GM18870 (cell line): ENCODE measurements around the gene JMJD1C.
"Not testable (repeated sequence)": the region's sequence is repeated elsewhere in the genome, so short reads cannot be mapped to it uniquely, and the experiment has no call there.

Source experiments
- ATAC-seq: cut with Tn5 transposase; IDR thresholded peaks from one replicate; pipeline ENCODE4 v1.9.1; 2021; ENCODE audit warnings: moderate library complexity; ENCODE audit not compliant: unreplicated experiment

Gene JMJD1C, protein sequence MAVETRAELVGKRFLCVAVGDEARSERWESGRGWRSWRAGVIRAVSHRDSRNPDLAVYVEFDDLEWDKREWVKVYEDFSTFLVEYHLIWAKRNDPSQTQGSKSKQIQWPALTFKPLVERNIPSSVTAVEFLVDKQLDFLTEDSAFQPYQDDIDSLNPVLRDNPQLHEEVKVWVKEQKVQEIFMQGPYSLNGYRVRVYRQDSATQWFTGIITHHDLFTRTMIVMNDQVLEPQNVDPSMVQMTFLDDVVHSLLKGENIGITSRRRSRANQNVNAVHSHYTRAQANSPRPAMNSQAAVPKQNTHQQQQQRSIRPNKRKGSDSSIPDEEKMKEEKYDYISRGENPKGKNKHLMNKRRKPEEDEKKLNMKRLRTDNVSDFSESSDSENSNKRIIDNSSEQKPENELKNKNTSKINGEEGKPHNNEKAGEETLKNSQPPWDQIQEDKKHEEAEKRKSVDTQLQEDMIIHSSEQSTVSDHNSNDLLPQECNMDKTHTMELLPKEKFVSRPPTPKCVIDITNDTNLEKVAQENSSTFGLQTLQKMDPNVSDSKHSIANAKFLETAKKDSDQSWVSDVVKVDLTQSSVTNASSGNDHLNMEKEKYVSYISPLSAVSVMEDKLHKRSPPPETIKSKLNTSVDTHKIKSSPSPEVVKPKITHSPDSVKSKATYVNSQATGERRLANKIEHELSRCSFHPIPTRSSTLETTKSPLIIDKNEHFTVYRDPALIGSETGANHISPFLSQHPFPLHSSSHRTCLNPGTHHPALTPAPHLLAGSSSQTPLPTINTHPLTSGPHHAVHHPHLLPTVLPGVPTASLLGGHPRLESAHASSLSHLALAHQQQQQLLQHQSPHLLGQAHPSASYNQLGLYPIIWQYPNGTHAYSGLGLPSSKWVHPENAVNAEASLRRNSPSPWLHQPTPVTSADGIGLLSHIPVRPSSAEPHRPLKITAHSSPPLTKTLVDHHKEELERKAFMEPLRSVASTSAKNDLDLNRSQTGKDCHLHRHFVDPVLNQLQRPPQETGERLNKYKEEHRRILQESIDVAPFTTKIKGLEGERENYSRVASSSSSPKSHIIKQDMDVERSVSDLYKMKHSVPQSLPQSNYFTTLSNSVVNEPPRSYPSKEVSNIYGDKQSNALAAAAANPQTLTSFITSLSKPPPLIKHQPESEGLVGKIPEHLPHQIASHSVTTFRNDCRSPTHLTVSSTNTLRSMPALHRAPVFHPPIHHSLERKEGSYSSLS (N-terminal part only)

DNA sequence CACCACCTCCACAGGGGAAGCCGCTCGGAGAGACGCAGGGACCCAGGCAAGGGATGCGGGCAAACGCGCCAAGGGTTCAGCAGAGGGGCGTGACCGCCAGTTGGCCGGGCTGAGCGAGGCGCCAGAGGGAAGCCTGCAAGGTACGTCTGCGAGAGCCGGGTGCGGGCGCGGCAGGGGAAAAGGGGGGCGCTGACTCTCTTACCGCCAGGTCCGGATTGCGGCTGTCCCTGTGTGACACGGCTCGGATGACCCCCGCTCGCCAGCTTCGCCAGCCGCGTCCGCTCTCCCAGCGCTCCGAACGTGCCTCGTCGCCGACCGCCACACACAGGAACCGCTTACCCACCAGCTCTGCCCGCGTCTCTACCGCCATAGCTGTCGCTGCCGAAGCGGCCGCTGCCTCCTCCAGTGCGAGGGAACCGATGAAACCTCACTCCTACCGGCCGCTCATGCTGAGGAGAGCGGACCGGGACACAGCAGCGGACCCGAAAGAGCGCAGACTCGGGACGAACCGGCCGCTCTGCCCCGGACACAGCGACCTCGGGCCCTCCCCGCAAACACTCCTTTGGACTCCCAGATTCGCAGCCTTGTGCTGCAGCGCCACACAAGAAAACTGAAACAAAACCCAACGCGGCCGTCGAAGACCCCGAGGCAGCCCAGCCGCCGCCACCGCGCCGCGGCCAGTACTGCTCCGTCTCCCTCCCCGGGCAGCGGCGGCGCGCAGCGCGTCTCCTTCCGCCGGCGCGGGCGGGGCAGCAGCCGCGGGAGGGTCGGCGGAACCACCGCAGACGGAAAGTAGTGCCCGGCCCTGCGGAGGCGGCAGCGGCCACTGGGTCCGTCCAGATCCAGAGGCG lies at the start of gene JMJD1C:
Gene JMJD1C (minus strand): TSS at position 685 of the 851 bp plus-strand sequence. CDS start 315 bp downstream, at position 370.
- ATAC-seq, result peak; percentile 45

DNA sequence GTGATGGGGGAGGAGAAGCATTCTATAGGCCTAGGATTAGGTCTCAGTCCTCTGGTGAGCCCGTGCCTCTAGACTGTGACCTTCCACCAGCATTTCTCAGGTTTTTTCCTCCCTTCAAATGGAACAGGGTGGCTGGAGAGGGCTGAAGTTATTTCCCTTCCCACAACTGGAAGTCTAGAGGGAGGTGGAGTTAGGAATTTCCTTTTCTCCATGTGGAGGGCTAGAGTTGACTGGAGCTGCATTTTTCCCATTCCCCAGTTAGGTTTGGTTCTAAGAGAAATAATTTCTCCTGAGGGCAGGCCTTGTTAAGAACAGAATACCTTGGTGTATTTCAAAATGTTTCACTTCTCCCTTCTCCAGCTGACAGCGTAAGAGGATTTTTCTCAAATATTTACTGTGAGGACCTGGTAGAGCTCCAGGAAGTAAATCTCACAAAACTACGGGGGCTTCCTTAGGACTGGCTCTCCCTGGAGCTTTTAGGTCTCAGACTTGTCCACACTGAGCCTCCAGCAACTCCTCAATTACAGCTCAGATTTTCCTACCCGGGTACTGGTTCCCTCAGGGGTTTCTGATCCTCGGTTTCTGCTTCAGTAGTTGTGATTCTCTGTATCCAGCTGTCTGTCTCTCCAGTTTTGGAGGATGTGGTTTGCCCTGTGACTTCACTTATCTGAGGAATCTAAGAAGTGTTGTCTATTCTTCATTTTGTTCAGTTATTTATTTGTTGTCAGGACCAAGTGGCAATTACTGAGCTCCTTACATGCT lies 49.4 kb upstream of the JMJD1C start:
- peak; percentile 76 for ATAC-seq

DNA sequence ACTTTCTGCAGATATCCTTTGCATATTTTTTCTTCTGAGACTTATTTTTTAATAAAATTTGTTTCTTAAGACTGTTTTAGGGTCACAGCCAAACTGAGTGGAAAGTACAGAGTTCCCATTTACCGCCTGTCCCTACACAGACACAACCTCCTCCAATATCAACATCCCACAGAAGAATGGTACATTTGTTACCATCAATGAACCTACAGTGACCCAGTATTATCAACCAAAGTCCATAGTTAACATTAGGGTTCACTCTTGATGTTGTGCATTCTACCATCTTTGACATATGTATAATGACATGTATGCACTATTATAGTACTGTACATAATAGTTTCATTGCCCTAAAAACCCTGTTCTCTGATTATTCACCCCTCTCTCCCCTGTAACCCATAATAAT lies 40.8 kb upstream of the JMJD1C start:
- ATAC-seq, result no peak

DNA sequence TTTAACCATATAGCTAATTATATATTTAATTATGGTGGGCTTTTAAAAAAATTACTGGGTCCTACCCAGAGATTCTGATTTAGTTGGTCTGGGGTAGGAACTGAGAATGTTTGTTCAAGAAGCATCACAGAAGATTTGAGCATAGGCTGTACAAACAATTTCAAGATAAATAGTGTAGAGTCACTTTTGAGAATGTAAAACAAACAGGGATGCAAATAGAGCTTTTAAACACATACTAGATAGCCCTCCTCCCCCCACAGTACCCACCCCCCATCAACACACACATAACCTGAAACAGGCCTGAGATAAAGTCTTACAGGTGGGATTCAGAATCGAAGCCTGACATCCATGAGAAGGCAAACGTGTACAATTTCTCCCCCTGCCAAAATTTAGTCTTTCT lies 39.8 kb upstream of the JMJD1C start:
- ATAC-seq, result no peak

DNA sequence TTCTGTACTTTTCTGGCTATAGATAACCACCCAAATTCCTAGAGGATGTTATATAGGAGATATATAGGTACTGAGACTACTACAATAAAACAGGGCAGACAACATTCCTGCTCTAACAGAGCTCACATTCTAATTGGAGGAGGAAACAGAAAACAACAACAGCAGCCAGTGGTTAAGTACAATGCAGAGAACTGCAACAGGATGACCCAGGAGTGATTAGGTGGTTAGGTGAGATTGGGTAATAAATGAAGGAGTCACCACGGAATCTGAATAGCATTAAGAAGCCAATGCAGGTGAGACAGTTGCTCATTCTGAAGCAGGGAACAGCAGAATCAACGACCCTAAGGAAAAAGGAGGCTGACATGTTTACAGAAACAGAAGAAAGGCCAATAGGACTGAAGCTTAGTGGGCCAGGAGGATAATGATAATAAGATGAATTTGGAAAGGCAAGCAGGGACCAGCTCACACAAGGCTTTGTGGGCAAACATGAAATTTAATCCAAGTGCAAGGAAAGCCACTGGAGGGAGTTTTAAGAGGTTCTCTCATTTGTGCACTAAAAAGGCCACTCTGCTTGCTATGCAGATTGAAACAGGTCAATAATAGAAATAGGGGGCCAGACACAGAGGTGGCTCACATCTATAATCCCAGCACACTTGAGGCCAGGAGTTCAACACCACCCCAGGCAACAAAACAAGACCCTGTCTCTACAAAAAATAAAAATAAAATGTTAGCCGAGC lies 38.5 kb upstream of the JMJD1C start:
- no peak for ATAC-seq

DNA sequence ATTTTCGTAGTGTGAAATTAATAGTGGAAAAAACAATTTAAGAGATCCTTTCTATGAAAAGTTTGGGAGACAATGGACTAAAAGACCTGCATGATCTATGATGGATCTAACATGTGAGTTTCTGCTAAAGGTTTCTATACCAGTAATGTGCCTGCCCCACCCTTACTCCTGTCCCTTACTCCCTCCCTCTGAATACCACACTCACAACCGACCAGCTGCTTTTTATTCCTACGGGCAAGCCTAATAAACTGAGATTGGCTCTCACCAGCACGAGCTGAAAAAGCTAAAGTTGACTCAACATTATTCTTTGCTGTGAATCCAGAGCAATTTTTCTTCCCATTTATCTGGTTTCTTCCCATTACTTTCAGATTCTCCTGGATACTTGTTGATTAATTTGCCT lies 37.6 kb upstream of the JMJD1C start:
- ATAC-seq, result no peak

DNA sequence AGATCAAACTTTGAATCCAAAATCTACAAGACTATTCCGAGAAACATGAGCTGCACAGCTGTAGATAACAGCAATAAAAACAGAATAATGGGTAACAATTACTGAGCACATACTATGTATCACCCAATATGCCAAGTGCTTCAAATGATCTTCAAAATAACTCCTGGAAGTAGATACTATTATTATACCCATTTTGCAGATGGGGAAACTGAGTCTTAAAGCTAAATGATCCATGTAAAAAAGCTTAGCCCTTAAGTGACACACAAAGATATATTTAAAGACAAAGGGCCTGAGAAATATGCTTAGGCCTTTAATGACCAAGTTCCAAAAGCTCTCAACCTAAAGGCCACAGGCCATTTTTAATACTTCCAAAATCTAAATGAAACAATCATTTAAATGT lies 37.1 kb upstream of the JMJD1C start:
- no peak for ATAC-seq

DNA sequence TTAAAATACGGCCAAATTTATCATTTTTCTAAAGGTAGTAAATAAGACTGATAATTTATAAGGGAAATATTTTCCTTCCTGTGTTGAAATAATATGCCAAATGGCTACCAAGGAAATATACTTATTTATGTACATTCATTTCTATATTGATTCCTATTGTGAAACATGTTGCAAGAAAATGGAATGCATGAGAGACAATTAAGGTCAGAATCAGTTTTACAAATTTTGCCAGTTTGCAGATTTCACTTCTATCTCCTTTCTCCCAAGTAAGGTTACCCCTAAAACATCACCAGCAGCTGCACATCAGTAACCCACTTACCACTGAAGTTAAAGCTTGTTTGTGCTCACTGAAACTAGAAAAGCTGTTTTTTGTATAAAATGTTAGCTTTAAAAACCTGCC lies 36.2 kb upstream of the JMJD1C start:
- no peak for ATAC-seq

DNA sequence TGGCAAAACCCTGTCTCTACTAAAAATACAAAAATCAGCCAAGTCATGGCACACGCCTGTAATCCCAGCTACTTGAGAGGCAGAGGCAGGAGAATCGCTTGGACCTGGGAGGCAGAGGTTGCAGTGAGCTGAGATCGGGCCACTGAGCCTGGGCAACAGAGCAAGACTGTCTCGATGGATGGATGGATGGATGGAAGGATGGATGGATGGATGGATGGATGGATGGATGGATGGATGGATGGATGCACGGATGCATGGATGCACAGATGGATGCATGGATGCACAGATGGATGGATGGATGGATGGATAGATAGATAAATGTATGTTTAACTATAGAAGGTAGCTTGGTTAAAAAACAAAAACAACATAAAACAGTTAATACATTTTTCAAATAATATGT lies 34.8 kb upstream of the JMJD1C start:
- not testable (repeated sequence) for ATAC-seq

DNA sequence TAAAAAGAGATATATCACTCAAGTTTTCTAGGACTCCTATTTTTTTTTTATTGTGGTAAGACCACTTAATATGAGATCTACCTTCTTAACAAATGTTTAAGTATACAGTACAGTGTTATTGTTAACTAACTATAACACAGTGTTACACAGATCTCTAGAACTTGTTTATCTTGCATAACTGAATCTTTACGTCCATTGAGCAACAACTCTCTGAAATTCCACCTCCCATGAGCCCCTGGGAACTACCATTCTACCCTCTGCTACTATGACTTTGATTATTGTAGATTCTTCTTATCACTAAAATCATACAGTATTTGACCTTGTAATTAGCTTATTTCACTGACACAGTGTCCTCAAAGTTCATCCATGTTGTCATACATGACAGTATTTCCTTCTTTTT lies 32.9 kb upstream of the JMJD1C start:
- no peak for ATAC-seq

DNA sequence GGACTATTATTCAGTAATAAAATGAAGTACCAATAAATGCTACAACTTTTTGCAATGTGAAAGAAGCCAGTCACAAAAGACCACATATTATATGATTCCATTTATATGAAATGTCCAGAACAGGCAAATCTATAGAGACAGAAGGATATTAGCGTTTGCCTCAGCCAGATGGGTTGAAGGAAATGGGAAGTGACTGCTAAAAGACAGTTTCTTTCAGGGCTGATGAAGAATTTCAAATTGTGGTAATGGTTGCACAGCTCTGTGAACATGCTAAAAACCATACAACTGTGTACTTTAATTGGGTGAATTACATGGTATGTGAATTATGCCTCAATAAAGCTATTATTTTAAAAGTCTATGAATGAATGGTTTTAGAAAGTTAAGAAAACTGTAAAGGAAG lies 31.5 kb upstream of the JMJD1C start:
- ATAC-seq, result no peak

DNA sequence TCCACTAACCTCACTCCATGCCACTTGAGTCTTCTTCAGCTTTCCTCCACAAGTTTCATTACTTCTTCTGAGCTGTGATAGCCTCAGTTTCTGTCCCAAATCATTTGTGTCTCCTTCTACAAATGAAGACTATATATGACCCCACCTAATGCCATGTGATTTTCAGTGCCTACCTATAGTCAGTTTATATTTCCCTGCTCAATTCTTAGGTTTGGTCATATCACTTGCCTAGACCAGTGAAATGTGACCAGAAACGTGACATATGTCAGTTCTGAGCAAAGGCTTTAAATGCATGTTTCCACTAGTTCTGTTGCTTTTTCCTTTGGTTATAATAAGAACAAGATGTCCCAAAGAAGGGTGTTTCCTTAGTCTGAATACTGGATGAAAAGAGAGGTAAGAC lies 30.8 kb upstream of the JMJD1C start:
- no peak for ATAC-seq

DNA sequence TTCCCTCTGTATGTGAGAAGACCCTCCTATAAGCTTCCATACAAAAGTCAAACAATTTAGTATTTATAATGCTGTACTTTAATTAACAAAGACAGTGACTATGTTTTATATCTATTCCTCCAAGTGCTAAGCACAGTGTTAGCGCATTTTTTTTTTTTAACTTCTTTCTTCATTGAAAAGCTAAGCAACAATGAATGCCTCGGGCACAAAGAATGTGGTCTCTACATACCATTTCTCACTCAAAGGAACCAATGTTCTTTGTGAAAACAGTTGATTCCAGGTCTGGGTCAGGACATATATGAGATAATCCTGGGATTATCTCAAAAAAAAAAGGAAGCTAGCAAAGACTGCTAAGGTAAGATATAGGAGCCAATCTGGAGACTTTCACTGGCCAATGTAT lies 29.2 kb upstream of the JMJD1C start:
- ATAC-seq, result no peak

DNA sequence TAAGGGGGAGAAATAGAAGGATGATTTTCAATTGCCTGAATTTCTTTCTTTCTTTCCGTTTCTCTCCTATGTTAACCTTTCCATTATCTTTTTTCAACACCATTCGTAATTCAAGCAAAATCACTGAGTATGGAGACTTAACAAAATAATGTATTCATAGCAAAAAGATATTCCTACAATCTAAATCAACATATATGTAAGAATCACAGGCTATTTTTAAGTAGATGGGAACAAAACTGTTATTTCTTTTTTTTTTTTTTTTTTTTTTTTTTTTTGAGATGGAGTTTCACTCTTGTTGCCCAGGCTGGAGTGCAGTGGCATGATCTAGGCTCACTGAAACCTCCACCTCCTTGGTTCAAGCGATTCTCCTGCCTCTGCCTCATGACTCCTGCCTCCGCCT lies 27.2 kb upstream of the JMJD1C start:
- no peak for ATAC-seq

DNA sequence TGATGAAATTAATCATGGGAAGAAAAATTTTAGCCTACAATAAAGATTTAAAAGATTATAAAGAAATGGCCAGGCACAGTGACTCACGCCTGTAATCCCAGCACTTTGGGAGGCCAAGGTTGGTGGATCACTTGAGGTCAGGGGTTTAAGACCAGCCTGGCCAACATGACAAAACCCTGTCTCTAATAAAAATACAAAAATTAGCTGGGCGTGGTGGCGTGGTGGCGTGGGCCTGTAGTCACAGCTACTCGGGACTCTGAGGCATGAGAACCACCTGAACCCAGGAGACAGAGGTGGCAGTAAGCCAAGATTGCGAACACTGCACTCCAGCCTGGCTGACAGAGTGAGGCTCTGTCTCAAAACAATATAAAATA lies 26.5 kb upstream of the JMJD1C start:
- not testable (repeated sequence) for ATAC-seq

DNA sequence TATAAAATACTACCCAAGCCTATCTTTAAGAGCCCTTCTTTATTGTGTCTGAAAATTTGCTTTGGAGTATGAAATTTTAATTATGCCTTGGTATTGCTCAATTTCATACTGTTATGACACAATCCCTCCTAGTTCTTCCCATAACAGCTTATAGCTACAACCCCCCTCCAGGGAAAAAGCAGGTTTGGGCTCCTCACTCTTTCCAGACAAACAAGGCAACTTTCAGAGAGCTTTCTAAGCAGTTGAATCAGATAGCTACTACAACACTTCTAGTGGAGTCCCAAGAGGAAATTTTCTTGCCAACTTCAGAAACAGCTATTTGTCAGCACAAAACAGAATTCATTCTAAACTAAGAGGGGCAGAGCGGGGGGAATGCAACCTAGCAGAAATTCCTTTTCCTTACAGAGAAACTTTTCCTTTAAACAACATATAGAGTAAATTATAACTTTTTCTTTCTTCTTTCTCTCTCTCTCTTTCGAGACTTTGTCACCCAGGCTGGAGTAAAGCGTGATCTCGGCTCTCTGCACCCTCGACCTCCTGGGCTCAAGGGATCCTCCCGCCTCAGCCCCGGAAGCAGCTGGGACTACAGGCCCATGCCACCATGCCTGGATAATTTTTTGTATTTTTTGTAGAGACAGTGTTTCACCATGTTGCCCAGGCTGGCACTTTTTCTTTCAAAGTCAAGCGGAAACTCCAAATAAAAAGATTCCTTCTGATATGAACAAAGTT lies 26.0 kb upstream of the JMJD1C start:
- ATAC-seq, result no peak

DNA sequence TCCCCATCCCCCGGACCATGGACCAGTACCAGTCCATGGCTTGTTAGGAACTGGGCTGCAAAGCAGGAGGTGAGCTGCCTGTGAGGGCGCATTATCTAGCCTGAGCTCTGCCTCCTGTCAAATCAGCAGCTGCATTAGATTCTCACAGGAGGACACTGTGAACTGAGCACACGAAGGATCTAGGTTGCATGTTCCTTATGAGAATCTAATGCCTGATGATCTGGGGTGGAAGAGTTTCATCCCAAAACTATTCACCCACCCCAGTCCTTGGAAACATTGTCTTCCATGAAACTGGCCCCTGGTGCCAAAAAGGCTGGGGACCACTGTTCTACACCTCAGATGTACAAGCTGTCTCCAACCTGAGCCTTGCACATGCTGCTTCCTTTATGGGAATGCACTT lies 24.1 kb upstream of the JMJD1C start:
- ATAC-seq, result no peak

DNA sequence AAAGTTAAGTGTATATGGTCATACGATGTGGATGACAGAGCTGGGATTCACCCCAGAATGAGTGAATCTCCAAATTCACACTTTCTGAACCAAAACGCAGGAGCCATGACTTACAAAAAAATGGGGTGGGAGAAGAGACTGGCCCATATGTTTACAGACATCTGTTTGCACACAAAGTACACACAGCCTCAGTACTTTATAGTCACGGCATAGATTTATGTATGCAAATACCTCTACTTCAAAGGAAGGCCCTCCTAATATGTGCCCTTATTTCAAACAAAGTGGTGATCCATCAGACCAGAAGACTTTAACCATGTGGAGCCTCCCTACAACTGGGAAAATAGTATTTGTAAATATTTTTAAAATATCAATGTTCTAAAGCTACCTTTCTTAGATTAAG lies 22.2 kb upstream of the JMJD1C start:
- ATAC-seq, result no peak
